Fibroblast of lung (primary cell): ENCODE results near the gene ABCB9.

Experiments
- CTCF ChIP-seq, 2 donors: IDR thresholded peaks in 1 of 2; conservative IDR thresholded peaks in 1 of 2; 1 replicate in 1 of 2; 2 replicates in 1 of 2; pipeline ENCODE4 v1.5.1; 2011 to 2012; ENCODE audit warnings: low read length in 2 of 2, control low read depth in 1 of 2, inconsistent platforms in 1 of 2, low read depth in 1 of 2, mild to moderate bottlenecking in 1 of 2
- EZH2 ChIP-seq: IDR thresholded peaks from 2 replicates; pipeline ENCODE4 v1.5.1; 2012; ENCODE audit warnings: low read length, control low read depth, mild to moderate bottlenecking; ENCODE audit errors: missing control alignments

- TF ChIP-seq CTCF (conservative IDR thresholded peaks at IDR 0.05 in 1 of 2, IDR thresholded peaks at IDR 0.05 in 1 of 2; ENCODE audit: low read depth in 1 of 2, low read length in 2 of 2) (no peak), EZH2 (no peak)
These were observed 27.1 kb downstream of the ABCB9 start for GRCh38 chr12:122939125-122939524.
